IPS-18a (cell line): ENCODE measurements around the gene ADAMTS17.

Experiments
- H3K27ac ChIP-seq: one replicate; pipeline ENCODE4 v1.5.1; 2013; ENCODE audit warnings: low read length
- H3K27me3 ChIP-seq: one replicate; pipeline ENCODE4 v1.6.1; 2013; ENCODE audit warnings: mild to moderate bottlenecking, low read length; ENCODE audit not compliant: control insufficient read depth, insufficient read depth
- H3K36me3 ChIP-seq: one replicate; pipeline ENCODE4 v1.6.1; 2013; ENCODE audit warnings: low read depth, low read length; ENCODE audit not compliant: control insufficient read depth
- H3K4me1 ChIP-seq: one replicate; pipeline ENCODE4 v1.6.1; 2013; ENCODE audit warnings: low read depth, low read length; ENCODE audit not compliant: control insufficient read depth
- H3K4me3 ChIP-seq: one replicate; pipeline ENCODE4 v1.5.1; 2013; ENCODE audit warnings: low read length
- H3K9ac ChIP-seq: one replicate; pipeline ENCODE4 v1.6.1; 2013; ENCODE audit warnings: mild to moderate bottlenecking, low read length, moderate library complexity
- H3K9me3 ChIP-seq: one replicate; pipeline ENCODE4 v1.6.1; 2013; ENCODE audit warnings: low read depth, low read length; ENCODE audit not compliant: control insufficient read depth

ADAMTS17 gene

GRCh38 chr15:99992611-99993231, 349.1 kb downstream of the ADAMTS17 start:
- H3K9ac ChIP-seq, result no peak overlapping the region
- peaks cover 19% of the 10 kb centered on the region for H3K4me1 ChIP-seq
- no peak overlapping the region for H3K27ac ChIP-seq
- no peaks in the 10 kb centered on the region for H3K27me3 ChIP-seq
- no peak overlapping the region for H3K4me3 ChIP-seq
- H3K9me3 ChIP-seq, result no peaks in the 10 kb centered on the region
- H3K36me3 ChIP-seq, result no peaks in the 10 kb centered on the region

- H3K27me3 ChIP-seq, result no peaks in the 10 kb centered on the region
- no peaks in the 10 kb centered on the region for H3K9me3 ChIP-seq
- no peaks in the 10 kb centered on the region for H3K36me3 ChIP-seq
- no peak overlapping the region for H3K27ac ChIP-seq
- H3K9ac ChIP-seq, result no peak overlapping the region
- peaks cover 13% of the 10 kb centered on the region for H3K4me1 ChIP-seq
- no peak overlapping the region for H3K4me3 ChIP-seq
Measured at GRCh38 chr15:99989095-99989494, 352.7 kb downstream of the ADAMTS17 start.

DNA sequence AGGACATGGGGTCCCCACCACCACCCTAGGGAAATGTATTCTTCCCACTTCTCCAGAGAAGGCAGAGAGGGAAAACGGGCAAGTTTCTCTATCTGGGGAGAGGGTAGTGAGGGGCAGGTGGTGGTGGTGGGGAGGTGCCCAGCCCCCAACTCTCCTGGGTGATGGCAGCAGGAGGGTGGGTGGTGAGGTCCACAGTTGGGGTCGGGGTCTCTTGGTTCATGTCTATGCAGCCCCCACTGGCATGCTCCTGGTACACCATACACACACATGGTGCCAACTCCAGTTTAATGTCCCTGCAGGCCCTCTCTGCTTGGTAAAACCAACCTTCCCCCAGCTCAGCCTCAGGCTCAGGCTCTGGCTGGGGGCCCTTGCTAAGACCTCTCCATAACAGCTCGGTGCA, 354.1 kb downstream of the ADAMTS17 start:
- no peaks in the 10 kb centered on the region for H3K9me3 ChIP-seq
- no peak overlapping the region for H3K4me3 ChIP-seq
- peaks cover 24% of the 10 kb centered on the region for H3K4me1 ChIP-seq
- H3K27me3 ChIP-seq, result no peaks in the 10 kb centered on the region
- no peak overlapping the region for H3K27ac ChIP-seq
- H3K36me3 ChIP-seq, result no peaks in the 10 kb centered on the region
- H3K9ac ChIP-seq, result no peak overlapping the region

DNA sequence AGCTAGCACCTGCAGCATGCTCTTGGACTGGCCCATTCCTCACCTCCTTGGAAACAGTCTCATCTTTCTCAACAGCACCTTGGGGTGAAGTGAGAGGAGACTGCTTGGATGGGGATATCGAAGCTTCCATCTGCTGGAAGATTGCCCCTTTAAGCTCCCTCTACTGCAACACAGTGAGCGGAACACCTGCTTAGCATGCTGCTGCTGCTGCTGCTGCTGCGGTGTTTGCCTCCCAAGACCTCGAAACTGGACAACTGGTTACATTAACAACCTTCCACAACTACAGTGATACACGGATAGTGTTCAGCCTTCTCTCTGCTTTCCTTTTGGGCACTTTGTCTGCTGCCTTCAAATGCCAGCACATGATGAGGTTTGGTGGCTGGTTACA, 354.7 kb downstream of the ADAMTS17 start:
- H3K9ac ChIP-seq, result no peak overlapping the region
- no peak overlapping the region for H3K4me3 ChIP-seq
- H3K9me3 ChIP-seq, result no peaks in the 10 kb centered on the region
- no peaks in the 10 kb centered on the region for H3K36me3 ChIP-seq
- H3K27me3 ChIP-seq, result no peaks in the 10 kb centered on the region
- H3K4me1 ChIP-seq, result peaks cover 29% of the 10 kb centered on the region
- H3K27ac ChIP-seq, result no peak overlapping the region

- Histone ChIP-seq H3K27ac (no peak overlapping the region), H3K9ac (no peak overlapping the region), H3K36me3 (no peaks in the 10 kb centered on the region), H3K4me3 (no peak overlapping the region), H3K27me3 (no peaks in the 10 kb centered on the region), H3K9me3 (no peaks in the 10 kb centered on the region), H3K4me1 (peaks cover 34% of the 10 kb centered on the region)
Measured at GRCh38 chr15:99986297-99987118, 355.3 kb downstream of the ADAMTS17 start.

- H3K4me1 ChIP-seq, result peaks cover 34% of the 10 kb centered on the region
Measured at GRCh38 chr15:99985878-99986277, 355.9 kb downstream of the ADAMTS17 start.

DNA sequence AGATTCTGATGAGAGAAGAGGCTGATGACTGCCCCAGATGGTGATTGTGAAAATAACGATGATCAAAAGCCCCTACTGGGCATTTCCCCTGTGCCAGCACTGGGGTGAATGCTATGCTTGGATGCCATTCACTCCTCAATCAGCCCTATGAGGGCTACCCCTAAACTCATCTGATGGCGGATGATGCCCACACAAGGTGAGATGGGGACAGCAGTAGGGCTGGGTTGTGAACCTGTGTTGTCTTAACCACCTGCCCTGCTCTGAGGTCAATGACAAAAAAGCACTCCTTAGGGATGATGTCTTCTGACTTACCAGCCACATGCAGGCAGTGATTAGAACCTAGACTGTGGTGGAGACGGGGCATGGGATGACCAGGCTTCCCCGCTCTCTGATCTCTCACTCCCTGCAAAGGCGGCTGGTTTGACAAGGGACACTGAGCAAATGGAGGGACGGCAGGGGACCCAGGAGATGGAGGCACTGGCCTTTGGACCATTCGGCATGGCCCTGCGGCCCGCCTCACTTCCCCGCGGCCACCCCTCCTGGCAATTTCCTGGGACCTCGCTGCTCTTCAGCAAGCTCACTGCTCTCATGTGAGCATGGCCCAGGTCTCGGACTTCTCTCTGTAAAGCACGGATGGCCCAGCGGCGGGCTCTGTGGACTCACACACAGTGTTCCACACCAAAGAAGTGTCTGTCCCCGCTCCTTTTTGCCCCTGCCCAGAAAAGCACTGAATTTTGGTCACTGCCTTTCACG, 357.1 kb downstream of the ADAMTS17 start:
- Histone ChIP-seq H3K9me3 (no peaks in the 10 kb centered on the region), H3K4me3 (no peak overlapping the region), H3K27me3 (no peaks in the 10 kb centered on the region), H3K36me3 (no peaks in the 10 kb centered on the region), H3K4me1 (peaks cover 34% of the 10 kb centered on the region), H3K9ac (no peak overlapping the region), H3K27ac (no peak overlapping the region)

More at GRCh38 chr15:99985878-99986277, 355.9 kb downstream of the ADAMTS17 start:
- H3K36me3 ChIP-seq, result no peaks in the 10 kb centered on the region
- no peaks in the 10 kb centered on the region for H3K27me3 ChIP-seq
- H3K4me3 ChIP-seq, result no peak overlapping the region
- H3K9me3 ChIP-seq, result no peaks in the 10 kb centered on the region
- H3K27ac ChIP-seq, result no peak overlapping the region
- no peak overlapping the region for H3K9ac ChIP-seq

- Histone ChIP-seq H3K9ac (peak overlapping the region; percentile 4), H3K36me3 (no peaks in the 10 kb centered on the region), H3K9me3 (no peaks in the 10 kb centered on the region), H3K4me1 (peaks cover 34% of the 10 kb centered on the region), H3K27ac (peak overlapping the region; percentile 6), H3K27me3 (no peaks in the 10 kb centered on the region), H3K4me3 (peak overlapping the region; percentile 36)
Measured at GRCh38 chr15:99983886-99984286, 357.9 kb downstream of the ADAMTS17 start.

GRCh38 chr15:99983171-99983885, 358.4 kb downstream of the ADAMTS17 start:
- Histone ChIP-seq H3K27me3 (no peaks in the 10 kb centered on the region), H3K9me3 (no peaks in the 10 kb centered on the region), H3K36me3 (no peaks in the 10 kb centered on the region), H3K9ac (peak overlapping the region; percentile 4), H3K4me3 (peak overlapping the region; percentile 36), H3K4me1 (peaks cover 39% of the 10 kb centered on the region), H3K27ac (peak overlapping the region; percentile 6)

DNA sequence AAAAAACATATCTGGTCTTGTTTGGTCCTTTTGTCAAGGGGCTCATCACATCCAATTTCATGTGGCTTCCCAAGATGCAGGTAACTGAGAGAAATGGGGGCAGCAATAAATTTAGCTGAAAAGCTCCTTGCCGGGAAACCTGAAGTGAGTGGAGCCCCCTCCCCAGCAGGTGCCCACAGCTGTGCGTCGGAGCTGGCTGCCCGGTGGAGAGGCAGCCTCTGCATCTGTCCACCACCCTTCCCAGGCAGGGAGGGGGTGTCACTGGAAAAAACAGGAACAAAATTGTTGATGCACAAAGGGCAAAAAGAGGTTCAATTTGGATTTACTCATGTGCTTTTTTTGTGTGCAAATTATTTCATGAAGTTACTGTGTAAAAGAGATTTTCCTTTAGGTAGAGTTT, 359.1 kb downstream of the ADAMTS17 start:
- H3K36me3 ChIP-seq, result no peaks in the 10 kb centered on the region
- no peaks in the 10 kb centered on the region for H3K27me3 ChIP-seq
- peak overlapping the region; percentile 36 for H3K4me3 ChIP-seq
- peaks cover 44% of the 10 kb centered on the region for H3K4me1 ChIP-seq
- no peak overlapping the region for H3K9ac ChIP-seq
- no peaks in the 10 kb centered on the region for H3K9me3 ChIP-seq
- no peak overlapping the region for H3K27ac ChIP-seq
